GM19397 (cell line): Measurements from ENCODE around the gene PTPRN2.
"Not testable (repeated sequence)": the region's sequence is repeated elsewhere in the genome, so short reads cannot be mapped to it uniquely, and the experiment has no call there.

ENCODE experiments used
- ATAC-seq: cut with Tn5 transposase; IDR thresholded peaks from one replicate; pipeline ENCODE4 v1.9.1; 2021; ENCODE audit warnings: mild to moderate bottlenecking, moderate library complexity; ENCODE audit not compliant: unreplicated experiment

The PTPRN2 gene

GRCh38 chr7:157599491-157599890, 988.1 kb downstream of the PTPRN2 start:
- no peak for ATAC-seq

- no peak for ATAC-seq
These were observed 990.1 kb downstream of the PTPRN2 start for GRCh38 chr7:157597562-157597961.

- ATAC-seq, result no peak
These were observed 990.7 kb downstream of the PTPRN2 start for GRCh38 chr7:157596881-157597280.

DNA sequence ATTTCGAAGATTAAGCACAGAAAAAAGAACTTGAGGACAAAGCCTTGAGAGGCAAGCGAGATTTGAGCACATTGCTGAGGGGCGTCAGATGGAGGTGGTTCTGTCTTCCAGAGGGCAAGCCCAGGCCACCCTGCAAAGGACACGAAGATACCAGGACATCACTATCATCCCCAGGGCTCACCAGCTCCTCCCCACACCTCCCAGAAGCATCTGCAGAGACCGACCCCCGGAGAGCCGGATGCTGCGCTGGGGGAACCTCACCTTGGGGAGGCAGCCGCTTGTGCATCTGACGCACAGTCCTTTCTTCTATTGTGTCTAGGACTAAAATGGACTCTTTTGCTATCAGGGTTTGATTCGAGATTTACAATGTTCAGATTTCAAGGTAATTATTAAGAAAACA, 991.2 kb downstream of the PTPRN2 start:
- ATAC-seq, result no peak

DNA sequence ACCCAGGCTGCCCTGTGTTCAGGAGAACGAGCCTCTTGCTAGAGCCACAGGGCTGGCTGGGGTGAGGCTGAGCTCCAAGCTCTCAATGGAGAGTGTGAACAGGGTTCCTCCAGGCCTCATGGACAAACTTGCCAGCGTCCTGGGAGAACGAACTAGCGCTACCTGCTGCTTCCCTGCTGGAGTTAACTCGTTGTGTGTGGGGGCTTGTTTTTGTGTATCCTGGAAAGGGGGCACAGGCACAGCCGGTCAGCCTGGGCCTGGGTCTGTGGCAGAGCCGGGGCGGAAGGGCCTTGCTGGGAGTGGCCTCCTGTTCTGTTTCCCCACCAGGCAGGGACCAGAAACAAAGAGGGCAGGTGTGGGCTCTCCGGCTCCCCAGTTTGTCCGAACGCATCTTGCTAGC, 991.6 kb downstream of the PTPRN2 start:
- ATAC-seq, result no peak

- ATAC-seq, result no peak
These were observed 992.4 kb downstream of the PTPRN2 start for GRCh38 chr7:157595086-157595855.

GRCh38 chr7:157594306-157594705, 993.3 kb downstream of the PTPRN2 start:
- ATAC-seq, result no peak

GRCh38 chr7:157593541-157593940, 994.1 kb downstream of the PTPRN2 start:
- no peak for ATAC-seq

DNA sequence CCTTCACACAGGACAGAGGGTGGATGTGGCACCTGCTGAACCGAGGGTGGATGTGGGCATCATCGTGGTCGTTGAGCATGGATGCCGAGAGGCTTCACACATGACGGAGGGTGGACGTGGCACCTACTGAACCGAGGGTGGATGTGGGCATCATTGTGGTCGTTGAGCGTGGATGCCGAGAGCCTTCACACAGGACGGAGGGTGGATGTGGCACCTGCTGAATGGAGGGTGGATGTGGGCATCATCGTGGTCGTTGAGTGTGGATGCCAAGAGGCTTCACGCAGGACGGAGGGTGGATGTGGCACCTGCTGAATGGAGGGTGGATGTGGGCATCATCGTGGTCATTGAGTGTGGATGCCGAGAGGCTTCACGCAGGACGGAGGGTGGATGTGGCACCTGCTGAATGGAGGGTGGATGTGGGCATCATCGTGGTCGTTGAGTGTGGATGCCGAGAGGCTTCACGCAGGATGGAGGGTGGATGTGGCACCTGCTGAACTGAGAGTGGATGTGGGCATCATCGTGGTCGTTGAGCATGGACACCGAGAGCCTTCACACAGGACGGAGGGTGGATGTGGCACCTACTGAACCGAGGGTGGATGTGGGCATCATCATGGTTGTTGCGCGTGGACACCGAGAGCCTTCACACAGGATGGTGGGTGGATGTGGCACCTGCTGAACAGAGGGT, 994.8 kb downstream of the PTPRN2 start:
- ATAC-seq, result not testable (repeated sequence)

DNA sequence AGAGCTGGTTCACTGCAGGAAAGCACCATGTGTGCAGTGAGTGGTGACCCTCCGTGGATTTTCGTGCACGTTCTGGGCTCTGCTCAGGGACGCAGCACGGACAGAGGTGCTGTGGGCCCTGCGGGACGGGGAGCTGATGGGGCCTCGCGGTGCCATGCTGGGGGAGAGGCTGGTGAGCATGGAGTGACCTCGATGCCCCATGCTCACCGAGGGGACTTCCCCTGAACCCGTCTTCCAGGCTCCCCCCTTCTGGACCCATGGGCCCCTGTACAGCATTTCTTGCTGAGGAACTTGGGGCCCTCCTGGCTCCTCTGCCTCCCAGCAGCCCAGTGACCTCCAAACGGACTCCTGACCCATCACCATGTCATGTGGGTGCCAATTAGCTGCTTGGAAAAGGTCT, 997.1 kb downstream of the PTPRN2 start:
- no peak for ATAC-seq

GRCh38 chr7:157589680-157590079, 997.9 kb downstream of the PTPRN2 start:
- no peak for ATAC-seq

GRCh38 chr7:157587805-157588560, 999.6 kb downstream of the PTPRN2 start:
- ATAC-seq, result no peak

DNA sequence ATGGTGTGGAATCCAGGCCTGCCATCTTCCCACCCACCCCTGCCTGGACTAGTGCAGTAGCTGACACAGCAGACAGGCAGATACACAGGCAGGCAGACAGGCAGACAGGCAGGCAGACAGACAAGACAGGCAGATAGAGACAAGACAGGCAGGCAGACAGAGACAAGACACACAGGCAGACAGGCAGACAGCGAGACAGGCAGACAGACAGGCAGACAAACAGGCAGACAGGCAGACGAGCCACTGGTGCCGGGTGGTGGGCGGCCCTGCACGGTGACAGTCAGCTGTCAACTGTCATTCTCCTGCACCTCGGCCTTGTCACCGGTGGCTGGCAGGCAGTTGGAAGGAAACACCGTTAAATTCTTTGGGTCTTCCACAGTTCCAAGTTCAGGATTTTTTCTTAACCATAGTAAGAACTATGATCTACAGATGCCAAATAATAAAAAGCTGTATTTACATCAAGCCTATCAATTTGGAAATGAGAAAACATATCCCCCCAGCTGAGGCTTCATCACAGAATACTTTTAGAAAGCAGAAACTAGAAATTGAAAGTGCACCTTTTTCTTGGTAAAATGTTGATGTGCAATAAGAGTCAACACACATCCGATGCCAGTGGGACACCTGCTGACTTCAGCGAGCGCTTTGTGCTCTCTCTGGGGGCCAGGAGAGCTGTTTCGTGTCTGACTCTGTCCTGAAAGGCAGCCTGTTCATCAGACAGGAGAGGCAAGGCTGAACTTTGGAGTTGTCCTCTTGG, 1000.4 kb downstream of the PTPRN2 start:
- no peak for ATAC-seq

- ATAC-seq, result no peak
These were observed 1001.1 kb downstream of the PTPRN2 start for GRCh38 chr7:157586426-157586955.

GRCh38 chr7:157585113-157585861, 1002.3 kb downstream of the PTPRN2 start:
- no peak for ATAC-seq

DNA sequence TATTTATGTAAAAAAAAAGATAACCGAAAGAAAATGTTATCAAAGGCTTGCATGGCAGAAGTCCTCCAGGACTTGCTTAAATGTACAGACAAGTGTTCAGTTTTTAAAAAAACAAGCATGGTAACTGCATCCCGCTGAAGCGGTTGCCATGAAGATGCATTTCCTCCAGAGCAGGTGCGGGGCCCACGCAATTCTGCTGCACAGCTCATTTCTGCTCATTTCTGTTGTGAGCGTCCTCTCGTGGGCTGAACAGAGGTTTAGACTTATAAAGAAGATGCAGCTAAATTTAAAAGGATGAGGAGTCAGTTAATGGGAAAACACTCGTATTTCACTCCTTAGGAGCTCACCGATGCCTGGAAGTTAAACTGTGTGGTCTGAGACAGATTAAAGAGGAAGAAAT, 1003.2 kb downstream of the PTPRN2 start:
- ATAC-seq, result no peak

DNA sequence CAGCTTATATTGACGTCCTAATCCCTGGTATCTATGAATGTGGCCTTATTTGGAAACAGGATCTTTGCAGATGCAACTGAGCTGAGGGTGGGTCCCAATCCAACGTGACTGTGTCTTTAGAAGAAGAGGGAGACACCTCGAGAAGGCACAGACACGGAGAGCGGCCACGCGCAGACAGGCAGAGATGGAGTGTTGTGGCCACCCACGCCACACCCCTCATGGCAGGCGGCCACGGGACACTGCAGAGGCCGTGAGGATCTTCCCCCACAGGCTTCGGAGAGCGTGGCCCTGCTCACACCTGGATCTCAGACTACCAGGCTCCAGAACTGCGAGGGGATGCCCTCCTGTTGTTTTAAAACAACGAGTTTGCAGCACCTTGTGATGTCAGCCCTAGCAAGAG, 1005.9 kb downstream of the PTPRN2 start:
- no peak for ATAC-seq

DNA sequence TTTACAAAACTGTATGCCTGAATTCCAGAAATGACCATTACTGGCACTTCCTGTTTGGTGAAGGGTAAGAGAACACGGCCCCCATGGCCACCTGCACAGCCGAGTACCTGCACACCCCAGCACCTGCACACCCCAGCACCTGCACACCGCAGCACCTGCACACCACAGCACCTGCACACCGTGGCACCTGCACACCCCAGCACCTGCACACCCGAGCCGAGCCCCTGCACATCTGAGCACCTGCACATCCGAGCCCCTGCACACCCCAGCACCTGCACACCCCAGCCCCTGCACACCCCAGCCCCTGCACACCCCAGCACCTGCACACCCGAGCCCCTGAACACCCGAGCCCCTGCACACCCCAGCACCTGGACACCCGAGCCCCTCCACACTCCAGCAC, 1007.3 kb downstream of the PTPRN2 start:
- ATAC-seq, result no peak

GRCh38 chr7:157579425-157579824, 1008.2 kb downstream of the PTPRN2 start:
- ATAC-seq, result no peak

DNA sequence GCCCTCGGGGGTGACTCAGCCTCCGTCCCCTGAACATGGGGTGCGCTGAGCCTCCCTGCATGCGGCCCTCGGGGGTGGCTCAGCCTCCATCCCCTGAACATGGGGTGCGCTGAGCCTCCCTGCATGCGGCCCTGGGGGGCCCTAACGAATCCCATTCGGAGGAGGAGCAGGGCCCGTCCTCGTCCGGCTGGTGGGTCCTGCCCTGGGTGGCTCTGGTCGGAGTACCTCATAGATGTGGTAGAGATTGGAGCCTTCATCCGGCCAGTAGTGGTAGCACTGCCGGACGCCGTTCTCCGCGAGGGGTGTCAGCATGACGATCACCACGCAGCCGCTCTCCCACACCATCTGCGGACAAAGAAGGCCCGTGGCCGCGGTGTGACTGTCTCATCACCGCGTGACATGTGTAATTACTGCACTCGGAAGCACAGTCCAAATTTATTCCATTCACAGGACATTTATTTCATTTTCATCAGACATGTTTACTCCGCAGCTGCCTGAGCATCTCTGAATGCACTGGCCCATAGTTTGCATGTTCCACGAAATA, 1009.8 kb downstream of the PTPRN2 start:
- ATAC-seq, result no peak
